Mucosa of stomach (tissue), 1 donor: ENCODE measurements around the gene TMEM260.
A peak's percentile ranks its signal among the peaks of the same experiment; 100 is the strongest.

Experiments used
- H3K27me3 ChIP-seq: one replicate; pipeline ENCODE4 v1.7.0; 2013; ENCODE audit warnings: mild to moderate bottlenecking, low read length; ENCODE audit not compliant: control insufficient read depth, insufficient read depth
- H3K36me3 ChIP-seq: one replicate; pipeline ENCODE4 v1.7.0; 2013; ENCODE audit warnings: low read length; ENCODE audit not compliant: control insufficient read depth, insufficient read depth
- H3K4me1 ChIP-seq: one replicate; pipeline ENCODE4 v1.7.0; 2013; ENCODE audit warnings: mild to moderate bottlenecking, low read length; ENCODE audit not compliant: control insufficient read depth, insufficient read depth
- H3K4me3 ChIP-seq: one replicate; pipeline ENCODE4 v1.7.0; 2013; ENCODE audit warnings: low read length
- H3K9ac ChIP-seq: one replicate; pipeline ENCODE4 v1.7.0; 2013; ENCODE audit warnings: mild to moderate bottlenecking, low read length, moderate library complexity
- H3K9me3 ChIP-seq: one replicate; pipeline ENCODE4 v1.7.0; 2013; ENCODE audit warnings: mild to moderate bottlenecking, low read length, moderate library complexity; ENCODE audit not compliant: control insufficient read depth
- donor health status: Pancreatic carcinoma.

TMEM260 gene

DNA sequence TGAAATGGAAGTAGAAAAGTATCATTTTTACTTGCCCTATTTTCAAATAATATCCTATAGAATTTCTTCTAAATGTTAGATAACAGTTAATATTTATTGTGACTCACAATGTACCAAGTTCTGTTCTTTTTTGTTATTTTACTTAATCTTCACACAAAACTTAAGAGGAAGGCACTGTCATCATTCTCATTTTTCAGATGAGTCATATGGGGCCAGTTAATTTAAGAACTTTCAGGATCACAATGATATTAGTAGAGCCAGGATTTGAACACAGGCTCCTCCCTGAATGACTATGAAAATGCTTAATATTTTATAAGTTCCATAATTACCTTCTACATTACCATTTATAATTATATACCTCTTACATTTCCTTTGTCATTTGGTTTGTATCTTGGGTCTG, 10.4 kb upstream of the TMEM260 start:
- no peaks in the 10 kb centered on the region for H3K9me3 ChIP-seq
- H3K9ac ChIP-seq, result no peak overlapping the region
- H3K27me3 ChIP-seq, result no peaks in the 10 kb centered on the region
- H3K4me1 ChIP-seq, result no peaks in the 10 kb centered on the region
- H3K36me3 ChIP-seq, result no peaks in the 10 kb centered on the region
- no peak overlapping the region for H3K4me3 ChIP-seq

DNA sequence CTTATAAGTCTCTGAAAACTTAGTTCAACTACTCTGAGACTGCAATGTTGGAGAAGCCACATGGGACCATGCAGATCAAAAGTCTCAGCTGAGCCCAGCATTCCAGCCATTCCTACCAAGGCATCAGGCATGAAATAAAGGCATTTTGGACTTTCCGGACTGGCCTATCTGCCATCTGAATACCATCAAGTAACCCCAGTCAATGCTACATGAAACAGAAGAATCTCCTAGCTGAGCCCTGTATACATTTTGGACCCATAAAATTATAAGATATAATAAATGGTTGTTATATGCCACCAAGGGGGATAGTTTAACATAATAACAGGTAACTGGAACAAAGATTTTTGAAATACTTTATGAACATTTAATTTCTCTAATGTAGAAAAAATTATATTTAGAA, 9.3 kb upstream of the TMEM260 start:
- Histone ChIP-seq H3K9me3 (no peaks in the 10 kb centered on the region), H3K4me1 (no peaks in the 10 kb centered on the region), H3K36me3 (no peaks in the 10 kb centered on the region), H3K9ac (no peak overlapping the region), H3K27me3 (no peaks in the 10 kb centered on the region), H3K4me3 (no peak overlapping the region)

DNA sequence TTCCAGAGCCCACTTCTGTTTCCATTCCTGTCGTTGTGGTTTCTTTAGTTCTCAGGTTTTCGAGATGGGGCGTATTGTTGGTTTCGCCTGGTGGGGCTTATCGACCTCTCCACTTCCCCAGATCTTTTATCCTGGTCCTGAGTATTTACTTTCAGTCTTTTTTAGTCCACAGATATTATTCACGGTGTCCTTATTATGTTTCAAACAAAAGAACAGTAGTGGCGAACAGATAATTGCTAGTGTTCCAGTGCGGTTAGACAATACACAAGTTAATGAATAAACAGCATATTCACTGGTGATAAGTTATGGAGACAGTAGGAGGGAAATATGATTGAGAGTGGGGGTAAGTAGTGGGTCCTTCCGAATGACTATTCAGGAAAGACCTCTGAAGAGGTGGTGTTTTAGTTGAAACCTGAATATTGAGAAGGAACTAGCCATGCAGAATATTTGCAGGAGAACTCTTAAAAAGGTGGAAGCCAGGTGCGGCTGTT, 668 bp downstream of the TMEM260 start:
- peak overlapping the region; percentile 97 for H3K9ac ChIP-seq
- no peaks in the 10 kb centered on the region for H3K27me3 ChIP-seq
- no peaks in the 10 kb centered on the region for H3K36me3 ChIP-seq
- peak overlapping the region; percentile 47 for H3K4me3 ChIP-seq
- H3K4me1 ChIP-seq, result peaks cover 13% of the 10 kb centered on the region
- H3K9me3 ChIP-seq, result no peaks in the 10 kb centered on the region

DNA sequence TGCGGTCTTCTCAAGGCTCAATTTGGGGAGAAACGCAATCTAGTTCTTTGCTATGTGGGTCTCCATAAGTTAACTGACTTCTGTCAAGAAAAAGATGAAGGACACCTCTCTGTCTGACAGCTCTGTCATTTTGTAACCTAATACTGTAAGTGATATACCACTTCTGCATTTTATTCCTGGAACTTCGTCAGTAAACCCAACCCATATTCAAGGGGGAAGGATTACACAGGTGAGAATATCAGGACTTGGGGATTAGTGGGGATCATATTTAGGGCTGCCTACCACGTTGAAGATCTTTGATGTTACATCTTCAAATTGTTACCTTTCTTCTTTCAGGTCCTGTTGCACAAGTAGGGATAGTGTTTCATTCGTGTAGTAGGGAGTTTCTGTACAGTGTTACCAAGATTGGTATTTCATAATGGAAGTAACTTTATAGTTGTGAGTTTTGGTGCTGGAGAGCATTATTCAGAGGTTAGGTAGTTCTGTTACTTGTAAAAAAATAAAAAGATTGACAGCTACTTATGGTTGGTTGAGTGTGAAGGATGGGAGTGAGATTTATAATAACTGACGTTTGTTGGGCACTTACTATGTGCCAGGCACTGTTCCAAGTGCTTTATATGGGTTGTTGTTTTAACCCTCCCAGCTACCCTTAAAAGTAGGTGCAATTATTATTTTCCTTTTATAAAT, 1.6 kb downstream of the TMEM260 start:
- Histone ChIP-seq H3K9me3 (no peaks in the 10 kb centered on the region), H3K27me3 (no peaks in the 10 kb centered on the region), H3K36me3 (no peaks in the 10 kb centered on the region), H3K9ac (peak overlapping the region; percentile 97), H3K4me3 (peak overlapping the region; percentile 47), H3K4me1 (peaks cover 13% of the 10 kb centered on the region)

DNA sequence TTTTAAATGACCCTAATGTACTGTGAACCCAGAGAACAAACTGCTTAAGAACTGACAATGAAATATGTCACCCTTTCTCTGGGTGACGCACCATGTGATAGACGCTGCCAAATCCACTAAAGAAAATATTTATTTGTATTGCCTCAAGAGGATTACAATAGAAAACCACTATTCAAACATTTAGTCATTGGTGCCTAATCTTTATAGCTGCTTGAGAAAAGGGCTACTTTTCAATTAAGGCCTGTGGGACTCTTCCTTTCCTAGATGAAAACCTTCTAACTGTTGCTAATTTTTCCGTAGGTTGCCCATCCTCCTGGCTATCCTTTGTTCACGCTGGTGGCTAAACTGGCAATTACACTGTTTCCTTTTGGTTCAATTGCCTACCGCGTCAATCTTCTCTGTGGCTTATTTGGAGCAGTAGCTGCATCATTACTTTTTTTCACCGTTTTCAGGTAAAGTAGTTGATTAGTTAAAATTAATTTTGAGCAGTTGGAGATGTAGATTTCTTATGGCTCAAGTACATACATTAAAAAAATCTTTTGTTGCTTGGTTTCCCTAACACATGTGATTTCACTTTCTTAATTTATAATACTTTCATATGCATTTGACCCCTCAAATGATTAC, 6.0 kb downstream of the TMEM260 start:
- Histone ChIP-seq H3K27me3 (no peaks in the 10 kb centered on the region), H3K4me3 (no peak overlapping the region), H3K9ac (no peak overlapping the region), H3K4me1 (peaks cover 16% of the 10 kb centered on the region), H3K9me3 (no peaks in the 10 kb centered on the region), H3K36me3 (no peaks in the 10 kb centered on the region)

DNA sequence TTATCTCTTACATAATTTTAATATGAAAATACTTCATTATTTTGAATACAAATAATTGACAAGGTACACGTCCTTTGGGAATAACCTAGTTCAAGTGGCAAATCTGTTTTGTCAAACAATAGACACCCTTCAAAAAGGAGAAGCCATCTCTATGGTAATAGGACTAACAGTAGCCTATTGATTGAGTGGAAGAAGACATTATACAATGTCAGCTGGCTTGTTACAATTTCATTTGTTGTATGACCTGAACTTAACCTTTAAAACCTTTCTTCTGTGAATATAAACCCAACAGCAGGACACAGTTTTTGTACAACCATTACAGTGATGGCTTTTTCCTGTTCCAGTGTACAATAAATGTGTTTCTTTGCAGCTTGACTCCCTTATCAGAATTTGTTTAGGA, 8.1 kb downstream of the TMEM260 start:
- Histone ChIP-seq H3K9ac (no peak overlapping the region), H3K4me3 (no peak overlapping the region), H3K36me3 (no peaks in the 10 kb centered on the region), H3K9me3 (no peaks in the 10 kb centered on the region), H3K27me3 (no peaks in the 10 kb centered on the region), H3K4me1 (peaks cover 15% of the 10 kb centered on the region)

DNA sequence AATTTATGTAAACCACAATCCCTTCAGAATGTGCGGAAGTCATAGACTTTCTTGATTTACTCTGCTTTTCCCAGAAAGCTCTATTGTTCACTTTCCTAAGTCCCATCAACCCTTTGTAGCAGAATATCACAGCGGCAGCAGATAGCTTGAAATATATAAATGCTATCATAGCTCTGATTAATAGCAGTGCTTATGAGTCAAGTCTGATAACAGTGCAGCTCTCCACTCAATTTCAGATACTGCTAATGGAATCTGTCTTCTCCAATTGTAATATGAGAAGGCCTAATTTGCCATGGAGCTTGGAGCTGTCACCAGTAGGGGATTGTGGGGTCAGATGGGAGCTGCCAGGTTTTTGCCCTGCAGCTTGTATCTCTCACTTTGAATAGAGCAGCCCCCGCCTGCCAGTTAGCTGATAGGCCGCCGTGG, 10.9 kb downstream of the TMEM260 start:
- Histone ChIP-seq H3K9me3 (no peaks in the 10 kb centered on the region), H3K4me1 (peaks cover 16% of the 10 kb centered on the region), H3K27me3 (no peaks in the 10 kb centered on the region), H3K36me3 (no peaks in the 10 kb centered on the region), H3K9ac (no peak overlapping the region), H3K4me3 (no peak overlapping the region)

DNA sequence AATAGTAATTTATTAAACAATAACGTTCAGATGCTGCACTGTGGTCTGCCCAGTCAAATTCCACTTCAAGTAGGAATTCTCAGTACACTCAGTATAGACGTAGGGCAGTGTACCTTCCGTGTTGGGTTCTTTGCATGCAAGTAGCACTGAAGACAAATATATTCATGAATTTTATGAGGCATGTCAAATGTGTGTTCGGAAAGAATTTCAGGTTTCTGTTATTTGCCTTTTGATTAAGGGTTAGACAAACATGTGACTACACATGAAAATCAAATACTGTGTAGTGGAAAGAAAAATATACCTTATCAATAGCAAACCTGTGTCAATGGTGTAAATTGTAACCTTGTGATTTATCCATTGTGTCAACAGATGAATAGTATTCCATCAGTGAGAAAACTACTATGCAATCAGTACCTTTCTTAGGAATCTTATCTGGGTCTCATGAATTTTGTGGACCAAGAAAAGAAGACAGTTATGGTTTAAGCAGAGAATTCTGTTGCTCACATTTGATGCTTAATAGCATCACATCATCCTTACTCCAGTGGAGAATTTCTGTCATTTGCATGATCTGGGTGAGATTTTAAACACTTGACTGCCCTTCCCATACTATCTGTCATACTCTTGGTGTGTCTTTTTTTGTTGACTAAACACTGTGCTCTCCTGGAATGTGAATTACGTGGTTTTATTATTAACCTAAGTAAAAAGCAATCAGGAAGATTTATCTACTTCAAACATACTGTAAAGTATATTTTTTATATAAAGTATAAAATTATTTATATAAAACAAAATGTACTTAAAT, 13.3 kb downstream of the TMEM260 start:
- Histone ChIP-seq H3K4me1 (peaks cover 16% of the 10 kb centered on the region), H3K36me3 (no peaks in the 10 kb centered on the region), H3K4me3 (no peak overlapping the region), H3K9ac (no peak overlapping the region), H3K9me3 (no peaks in the 10 kb centered on the region), H3K27me3 (no peaks in the 10 kb centered on the region)

DNA sequence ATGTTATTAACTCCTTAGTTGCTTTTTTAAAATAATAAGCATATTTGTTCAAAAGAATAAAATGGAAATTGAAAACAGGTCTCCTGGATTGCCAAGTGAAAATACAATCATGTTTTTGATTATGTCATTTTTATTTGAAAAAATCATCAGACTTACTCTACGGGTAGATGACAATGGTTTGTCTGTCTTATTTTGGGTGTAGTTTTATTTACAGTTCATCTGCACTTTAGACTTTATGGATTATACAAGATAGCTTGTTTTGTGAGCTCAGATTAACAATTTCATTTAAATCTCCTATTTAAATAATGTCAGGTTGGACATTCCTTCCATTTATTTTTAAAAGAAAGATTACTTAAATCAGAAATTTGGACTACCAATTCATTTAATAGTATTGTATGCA, 14.8 kb downstream of the TMEM260 start:
- H3K36me3 ChIP-seq, result no peaks in the 10 kb centered on the region

DNA sequence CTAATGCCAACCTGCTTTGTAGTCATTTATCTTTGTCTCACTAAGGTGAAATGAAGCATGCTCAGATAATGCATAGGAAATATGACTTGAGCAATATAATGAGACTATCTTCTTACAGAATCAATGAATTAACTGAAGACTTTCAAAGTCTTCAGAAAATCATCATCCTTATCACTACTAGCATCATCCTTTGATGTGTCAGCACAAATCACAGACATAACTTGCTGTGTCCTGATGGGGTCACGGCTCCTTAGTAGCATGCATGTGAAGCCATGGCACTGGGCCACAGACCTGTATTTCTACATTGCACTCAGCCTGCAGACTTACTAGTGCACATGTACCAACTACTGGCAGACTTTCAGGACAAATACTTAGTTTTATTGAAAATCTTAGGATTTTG, 18.9 kb downstream of the TMEM260 start:
- no peak overlapping the region for H3K9ac ChIP-seq
- H3K36me3 ChIP-seq, result no peaks in the 10 kb centered on the region
- H3K9me3 ChIP-seq, result no peaks in the 10 kb centered on the region

More for the DNA sequence above, 14.8 kb downstream of the TMEM260 start:
- H3K4me1 ChIP-seq, result peaks cover 16% of the 10 kb centered on the region
- no peaks in the 10 kb centered on the region for H3K9me3 ChIP-seq
- H3K9ac ChIP-seq, result no peak overlapping the region
- H3K27me3 ChIP-seq, result no peaks in the 10 kb centered on the region
- no peak overlapping the region for H3K4me3 ChIP-seq

DNA sequence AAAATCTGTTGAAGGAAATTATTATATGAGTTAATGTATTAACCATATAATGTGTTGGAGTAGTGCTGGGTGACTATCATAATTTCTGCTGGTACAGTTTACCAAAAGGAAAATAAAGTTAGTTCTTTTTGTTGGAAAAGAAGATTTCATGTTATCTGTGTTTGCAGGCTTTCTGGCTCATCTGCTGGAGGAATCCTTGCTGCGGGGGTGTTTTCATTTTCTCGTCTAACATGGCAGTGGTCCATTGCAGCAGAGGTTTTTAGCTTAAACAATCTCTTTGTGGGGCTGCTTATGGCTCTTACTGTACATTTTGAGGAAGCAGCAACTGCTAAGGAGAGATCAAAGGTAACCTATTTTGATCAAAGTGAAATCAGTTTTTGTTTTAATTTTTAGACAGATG, 24.1 kb downstream of the TMEM260 start:
- Histone ChIP-seq H3K36me3 (no peaks in the 10 kb centered on the region), H3K9me3 (no peaks in the 10 kb centered on the region), H3K27me3 (no peaks in the 10 kb centered on the region), H3K4me3 (no peak overlapping the region), H3K4me1 (no peaks in the 10 kb centered on the region), H3K9ac (no peak overlapping the region)

More for the DNA sequence above, 18.9 kb downstream of the TMEM260 start:
- Histone ChIP-seq H3K4me3 (no peak overlapping the region), H3K4me1 (no peaks in the 10 kb centered on the region), H3K27me3 (no peaks in the 10 kb centered on the region)

DNA sequence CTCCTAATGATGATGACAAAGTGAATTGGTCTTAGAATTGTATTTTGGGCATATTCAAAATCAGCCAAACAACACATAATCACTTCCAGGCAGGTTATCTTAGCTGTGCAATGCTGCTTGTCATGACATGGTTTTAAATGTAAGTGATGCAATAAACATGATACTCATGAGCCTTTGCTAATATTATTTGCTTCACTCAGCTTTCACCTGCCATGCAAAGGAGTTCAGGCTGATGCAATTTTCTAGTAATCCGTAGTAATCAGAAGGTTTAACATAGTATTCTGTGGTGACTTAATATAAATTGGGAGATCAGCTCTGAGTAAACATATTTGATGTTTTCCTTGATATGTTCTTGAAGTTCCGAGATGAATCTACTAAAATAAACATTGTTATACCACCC, 29.1 kb downstream of the TMEM260 start:
- no peaks in the 10 kb centered on the region for H3K36me3 ChIP-seq
- H3K9ac ChIP-seq, result no peak overlapping the region
- no peaks in the 10 kb centered on the region for H3K4me1 ChIP-seq

More for the DNA sequence above, 29.1 kb downstream of the TMEM260 start:
- Histone ChIP-seq H3K27me3 (no peaks in the 10 kb centered on the region), H3K9me3 (no peaks in the 10 kb centered on the region), H3K4me3 (no peak overlapping the region)
